Measurements from ENCODE around the gene EXOC1.

Gene EXOC1

DNA sequence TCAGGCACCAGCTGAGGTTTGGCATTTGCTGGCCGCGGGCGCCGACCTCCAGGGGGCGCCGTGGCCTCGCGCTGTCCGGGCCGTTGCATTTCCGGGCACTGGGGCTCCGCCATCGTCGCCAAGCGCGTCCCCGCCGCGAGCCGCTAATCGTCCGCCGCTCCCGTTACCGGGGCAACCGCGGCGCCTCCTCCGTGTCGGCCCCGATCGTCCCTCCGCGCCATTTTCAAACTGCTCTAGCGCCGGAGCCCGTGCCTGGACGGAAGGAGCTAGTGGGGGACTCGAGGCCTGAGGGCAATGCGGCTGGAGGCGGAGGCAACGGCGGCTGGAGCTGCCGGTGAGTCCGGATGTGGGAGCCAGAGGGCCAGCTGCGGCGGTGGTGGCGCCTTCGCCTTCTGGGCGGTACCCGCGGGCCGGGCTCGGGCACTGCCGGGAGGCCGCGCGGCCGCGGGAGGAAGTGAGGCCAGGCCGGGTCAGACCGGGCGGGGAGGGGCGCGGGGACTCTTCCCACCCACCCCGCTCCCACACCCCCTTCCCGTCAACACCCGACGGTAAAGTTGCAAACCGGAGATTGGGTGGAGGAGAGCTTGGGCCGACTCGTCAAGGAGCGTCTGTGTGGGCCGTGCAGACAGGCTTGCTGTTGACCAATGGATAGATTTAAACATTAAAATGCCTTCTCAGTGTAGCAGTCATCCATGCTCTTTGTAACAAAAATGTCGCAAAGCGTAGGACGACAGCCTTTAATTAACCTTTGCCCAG lies 95.5 kb downstream of the EXOC1 start, which contains the start of gene CEP135:
Gene CEP135 (plus strand): TSS at position 220 of the 756 bp plus-strand sequence. CDS start 3,186 bp downstream, outside the sequence.
- DNase-seq (ENCODE audit: low spot score), result peak; percentile 91
- in situ Hi-C loops (cut with MboI; ENCODE audit: low pct_unique_long_range_greater_than_20kb, low sequenced_read_pairs, unreplicated experiment), result no loop called here
- TF ChIP-seq, protein P1, sequence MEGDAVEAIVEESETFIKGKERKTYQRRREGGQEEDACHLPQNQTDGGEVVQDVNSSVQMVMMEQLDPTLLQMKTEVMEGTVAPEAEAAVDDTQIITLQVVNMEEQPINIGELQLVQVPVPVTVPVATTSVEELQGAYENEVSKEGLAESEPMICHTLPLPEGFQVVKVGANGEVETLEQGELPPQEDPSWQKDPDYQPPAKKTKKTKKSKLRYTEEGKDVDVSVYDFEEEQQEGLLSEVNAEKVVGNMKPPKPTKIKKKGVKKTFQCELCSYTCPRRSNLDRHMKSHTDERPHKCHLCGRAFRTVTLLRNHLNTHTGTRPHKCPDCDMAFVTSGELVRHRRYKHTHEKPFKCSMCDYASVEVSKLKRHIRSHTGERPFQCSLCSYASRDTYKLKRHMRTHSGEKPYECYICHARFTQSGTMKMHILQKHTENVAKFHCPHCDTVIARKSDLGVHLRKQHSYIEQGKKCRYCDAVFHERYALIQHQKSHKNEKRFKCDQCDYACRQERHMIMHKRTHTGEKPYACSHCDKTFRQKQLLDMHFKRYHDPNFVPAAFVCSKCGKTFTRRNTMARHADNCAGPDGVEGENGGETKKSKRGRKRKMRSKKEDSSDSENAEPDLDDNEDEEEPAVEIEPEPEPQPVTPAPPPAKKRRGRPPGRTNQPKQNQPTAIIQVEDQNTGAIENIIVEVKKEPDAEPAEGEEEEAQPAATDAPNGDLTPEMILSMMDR (IDR thresholded peaks at IDR 0.05; ENCODE audit: extremely low read depth, insufficient read depth, missing control alignments), result peak; percentile 93

DNA sequence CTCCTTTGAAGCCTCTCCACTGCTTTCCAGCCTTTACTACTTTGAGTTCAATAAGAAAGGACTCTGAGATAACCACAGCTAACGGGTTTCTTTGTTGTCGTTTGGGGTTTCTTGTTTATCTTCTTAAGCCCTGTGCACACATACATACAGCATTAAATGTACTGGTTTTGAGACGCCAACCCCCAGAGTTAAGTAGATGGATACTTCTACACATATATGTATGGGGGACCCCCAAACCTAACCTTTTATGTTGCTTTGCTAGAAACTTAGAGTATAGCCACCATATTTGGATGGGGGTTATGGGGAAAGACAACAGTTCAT lies 96.0 kb downstream of the EXOC1 start:
- no peak for DNase-seq (ENCODE audit: low spot score)
- TF ChIP-seq, protein P1 (IDR thresholded peaks at IDR 0.05; ENCODE audit: extremely low read depth, insufficient read depth, missing control alignments), result no peak

DNA sequence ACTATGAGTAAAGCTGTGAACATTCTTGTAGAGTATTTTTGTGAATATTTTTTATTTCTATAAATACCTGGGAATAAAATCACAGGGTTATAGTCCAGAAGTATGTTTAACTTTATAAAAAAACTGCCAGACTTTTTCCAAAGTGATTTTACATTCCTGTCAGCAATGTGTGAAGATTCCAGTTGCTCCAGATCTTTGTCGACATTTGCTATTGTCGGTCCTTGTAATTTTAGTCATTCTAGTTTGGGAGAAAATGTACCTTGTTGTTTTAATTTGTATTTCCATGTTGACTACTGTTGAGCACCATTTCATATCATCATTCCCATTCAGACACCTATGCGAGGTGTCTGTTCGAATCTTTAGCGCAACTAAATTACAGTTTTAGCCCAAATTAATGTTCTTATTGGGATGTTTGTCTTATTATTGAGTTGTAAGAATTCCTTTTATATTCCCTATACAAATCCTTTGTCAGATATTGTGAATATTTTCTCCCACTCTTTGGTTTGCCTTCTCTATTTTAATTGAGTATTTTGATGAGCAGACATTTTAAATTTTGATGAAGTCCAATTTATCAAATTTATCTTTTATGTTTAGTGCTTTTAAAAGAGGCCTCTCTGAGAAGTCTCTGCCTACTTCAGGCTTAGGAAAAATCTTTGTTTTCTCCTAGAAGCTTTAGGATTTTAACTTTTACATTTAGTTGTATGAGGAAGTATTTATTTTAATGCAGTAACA lies 97.9 kb downstream of the EXOC1 start:
- no peak for DNase-seq (ENCODE audit: low spot score)
- in situ Hi-C loops (cut with MboI; ENCODE audit: low pct_unique_long_range_greater_than_20kb, low sequenced_read_pairs, unreplicated experiment), result no loop called here
- TF ChIP-seq, protein P1 (IDR thresholded peaks at IDR 0.05; ENCODE audit: extremely low read depth, insufficient read depth, missing control alignments), result no peak

More for the DNA sequence above, 96.0 kb downstream of the EXOC1 start:
- in situ Hi-C loops (cut with MboI; ENCODE audit: low pct_unique_long_range_greater_than_20kb, low sequenced_read_pairs, unreplicated experiment), result no loop called here

Data from GM13977 (cell line).